HEK293 (cell line): ENCODE data around the gene HDDC3.

Source experiments
- BCL11A ChIP-seq: fragments of 450-650 bp; formaldehyde crosslinking; IDR thresholded peaks from 2 replicates; pipeline ENCODE4 v1.5.1; 2016; ENCODE audit warnings: low read depth, missing biosample characterization, missing genetic modification characterization
- EGR2 ChIP-seq: fragments of 450-650 bp; formaldehyde crosslinking; IDR thresholded peaks from 2 replicates; pipeline ENCODE4 v1.5.1; 2016; ENCODE audit warnings: low read depth, missing biosample characterization, missing genetic modification characterization
- GLI2 ChIP-seq: fragments of 450-650 bp; formaldehyde crosslinking; IDR thresholded peaks from 2 replicates; pipeline ENCODE4; 2017; ENCODE audit warnings: missing biosample characterization, missing genetic modification characterization, low read depth, borderline replicate concordance
- GLIS2 ChIP-seq: fragments of 450-650 bp; formaldehyde crosslinking; IDR thresholded peaks from 2 replicates; pipeline ENCODE4 v1.5.1; 2016; ENCODE audit warnings: missing biosample characterization, missing genetic modification characterization
- KLF1 ChIP-seq: fragments of 450-650 bp; formaldehyde crosslinking; IDR thresholded peaks from 2 replicates; pipeline ENCODE4 v1.5.1; 2016; ENCODE audit warnings: missing biosample characterization, missing genetic modification characterization
- KLF7 ChIP-seq: fragments of 450-650 bp; formaldehyde crosslinking; IDR thresholded peaks from 2 replicates; pipeline ENCODE4 v1.5.1; 2016; ENCODE audit warnings: missing biosample characterization, missing genetic modification characterization, borderline replicate concordance
- SALL2 ChIP-seq: fragments of 450-650 bp; formaldehyde crosslinking; IDR thresholded peaks from 2 replicates; pipeline ENCODE4 v1.5.0; 2017; ENCODE audit warnings: missing biosample characterization, mild to moderate bottlenecking, missing genetic modification characterization, borderline replicate concordance
- SP2 ChIP-seq: fragments of 450-650 bp; formaldehyde crosslinking; IDR thresholded peaks from 2 replicates; pipeline ENCODE4 v1.5.1; 2016; ENCODE audit warnings: missing biosample characterization, missing genetic modification characterization
- TCF7L2 ChIP-seq: IDR thresholded peaks from 2 replicates; pipeline ENCODE4 v1.6.1; 2011; ENCODE audit warnings: low read depth, mild to moderate bottlenecking, inconsistent platforms, low read length, moderate library complexity, borderline replicate concordance
- ZBTB20 ChIP-seq: fragments of 450-650 bp; formaldehyde crosslinking; IDR thresholded peaks from 2 replicates; pipeline ENCODE4 v1.5.1; 2016; ENCODE audit warnings: missing biosample characterization, missing genetic modification characterization
- ZNF138 ChIP-seq: fragments of 450-650 bp; formaldehyde crosslinking; IDR thresholded peaks from 2 replicates; pipeline ENCODE4 v1.5.1; 2016; ENCODE audit warnings: missing biosample characterization, missing genetic modification characterization, borderline replicate concordance
- ZNF146 ChIP-seq: fragments of 450-650 bp; formaldehyde crosslinking; IDR thresholded peaks from 2 replicates; pipeline ENCODE4 v1.5.1; 2016; ENCODE audit warnings: missing biosample characterization, missing genetic modification characterization
- ZNF169 ChIP-seq: fragments of 450-650 bp; formaldehyde crosslinking; IDR thresholded peaks from 2 replicates; pipeline ENCODE4 v1.5.1; 2016; ENCODE audit warnings: missing biosample characterization, missing genetic modification characterization
- ZNF23 ChIP-seq: fragments of 450-650 bp; formaldehyde crosslinking; IDR thresholded peaks from 2 replicates; pipeline ENCODE4 v1.5.1; 2016; ENCODE audit warnings: missing biosample characterization, missing genetic modification characterization, borderline replicate concordance
- ZNF350 ChIP-seq: fragments of 450-650 bp; formaldehyde crosslinking; IDR thresholded peaks from 2 replicates; pipeline ENCODE4 v1.5.0; 2017; ENCODE audit warnings: missing biosample characterization, mild to moderate bottlenecking, missing genetic modification characterization
- ZNF510 ChIP-seq: fragments of 450-650 bp; formaldehyde crosslinking; IDR thresholded peaks from 2 replicates; pipeline ENCODE4 v1.5.1; 2018; ENCODE audit warnings: mild to moderate bottlenecking, missing genetic modification characterization, missing biosample characterization; ENCODE audit not compliant: insufficient replicate concordance
- ZNF548 ChIP-seq: fragments of 450-650 bp; formaldehyde crosslinking; IDR thresholded peaks from 2 replicates; pipeline ENCODE4 v1.5.1; 2016; ENCODE audit warnings: missing biosample characterization, missing genetic modification characterization
- ZNF549 ChIP-seq: fragments of 450-650 bp; IDR thresholded peaks from 2 replicates; pipeline ENCODE4 v1.5.1; 2018; ENCODE audit warnings: missing biosample characterization, missing genetic modification characterization, mild to moderate bottlenecking, inconsistent platforms, moderate library complexity
- ZNF600 ChIP-seq: fragments of 450-650 bp; formaldehyde crosslinking; IDR thresholded peaks from 2 replicates; pipeline ENCODE4 v1.5.1; 2016; ENCODE audit warnings: missing biosample characterization, missing genetic modification characterization
- ZNF701 ChIP-seq: fragments of 450-650 bp; formaldehyde crosslinking; IDR thresholded peaks from 2 replicates; pipeline ENCODE4 v1.5.1; 2016; ENCODE audit warnings: missing biosample characterization, missing genetic modification characterization
- ZNF791 ChIP-seq: fragments of 450-650 bp; formaldehyde crosslinking; IDR thresholded peaks from 2 replicates; pipeline ENCODE4 v1.5.1; 2016; ENCODE audit warnings: missing biosample characterization, missing genetic modification characterization
- ZNF792 ChIP-seq: fragments of 450-650 bp; formaldehyde crosslinking; IDR thresholded peaks from 2 replicates; pipeline ENCODE4 v1.5.1; 2016; ENCODE audit warnings: missing biosample characterization, missing genetic modification characterization
- ZNF830 ChIP-seq: fragments of 450-650 bp; IDR thresholded peaks from 2 replicates; pipeline ENCODE4 v1.5.0; 2018; ENCODE audit warnings: missing biosample characterization, missing genetic modification characterization, low read depth, mild to moderate bottlenecking, moderate library complexity
- ZNF837 ChIP-seq: fragments of 450-650 bp; formaldehyde crosslinking; IDR thresholded peaks from 2 replicates; pipeline ENCODE4 v1.5.1; 2016; ENCODE audit warnings: missing biosample characterization, missing genetic modification characterization
- ZNF843 ChIP-seq: fragments of 450-650 bp; formaldehyde crosslinking; IDR thresholded peaks from 2 replicates; pipeline ENCODE4 v1.5.1; 2016; ENCODE audit warnings: missing biosample characterization, missing genetic modification characterization
- ZSCAN23 ChIP-seq: fragments of 450-650 bp; formaldehyde crosslinking; IDR thresholded peaks from 2 replicates; pipeline ENCODE4 v1.5.1; 2016; ENCODE audit warnings: missing biosample characterization, missing genetic modification characterization
- ZXDB ChIP-seq: fragments of 450-650 bp; formaldehyde crosslinking; IDR thresholded peaks from 2 replicates; pipeline ENCODE4 v1.5.1; 2016; ENCODE audit warnings: missing biosample characterization, missing genetic modification characterization
- TF ChIP-seq, protein P1 (sequence below): fragments of 450-650 bp; formaldehyde crosslinking; IDR thresholded peaks from 2 replicates; pipeline ENCODE4 v1.5.1; 2017; ENCODE audit warnings: missing biosample characterization, mild to moderate bottlenecking, missing genetic modification characterization, moderate library complexity
- TF ChIP-seq, protein P2 (sequence below): fragments of 450-650 bp; formaldehyde crosslinking; IDR thresholded peaks from 2 replicates; pipeline ENCODE4 v1.5.1; 2016; ENCODE audit warnings: missing biosample characterization, missing genetic modification characterization
- TF ChIP-seq, protein P3 (sequence below): fragments of 450-650 bp; formaldehyde crosslinking; IDR thresholded peaks from 2 replicates; pipeline ENCODE4 v1.5.1; 2016; ENCODE audit warnings: missing biosample characterization, missing genetic modification characterization
- TF ChIP-seq, protein P4 (sequence below): fragments of 450-650 bp; formaldehyde crosslinking; conservative IDR thresholded peaks from 2 replicates; pipeline ENCODE4 v1.5.1; 2016; ENCODE audit warnings: low read depth, missing biosample characterization, missing genetic modification characterization

HDDC3 gene

DNA sequence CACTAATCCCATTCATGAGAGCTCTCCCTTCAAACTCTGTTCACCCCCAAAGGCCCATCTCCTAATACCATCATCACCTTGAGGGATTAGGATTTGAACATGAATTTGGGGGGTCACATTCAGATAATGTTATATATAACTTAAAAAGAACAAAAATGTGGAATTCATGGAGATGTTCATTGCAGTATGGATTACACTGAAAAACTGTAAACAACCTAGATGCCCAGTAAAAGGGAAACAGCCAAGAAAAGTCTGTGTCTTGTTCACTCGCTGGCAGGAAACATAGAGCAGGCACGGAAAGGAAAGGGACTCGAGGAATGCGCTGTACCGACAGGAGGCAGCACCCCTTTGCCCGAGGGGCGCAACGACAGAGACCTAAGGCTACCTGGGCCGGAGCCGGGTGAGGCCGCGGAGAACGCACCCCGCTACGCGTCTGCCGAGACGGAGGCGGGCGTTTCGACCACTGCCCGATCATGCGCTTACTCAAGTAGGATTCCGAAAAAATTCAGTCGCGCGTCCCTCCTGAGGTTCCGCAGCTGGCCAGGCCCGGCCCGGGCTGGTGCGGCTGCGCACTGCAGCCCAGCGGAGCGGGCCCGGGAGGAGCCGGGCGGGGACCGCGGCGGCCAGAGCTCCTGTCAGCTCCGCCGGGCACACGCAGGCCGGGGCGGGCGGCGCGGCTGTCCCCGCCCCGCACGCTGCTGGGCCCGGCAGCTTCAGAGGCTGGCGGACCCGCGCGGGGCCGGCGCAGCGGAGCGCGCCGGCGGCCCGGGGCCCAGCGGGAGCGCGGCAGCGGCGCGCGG is 30.1 kb downstream of the HDDC3 start (continued):
- TF ChIP-seq ZNF350 (tag by site-specific recombination) (no peak), SP2 (tag by site-specific recombination) (peak; percentile 40), ZNF146 (tag by site-specific recombination) (no peak), ZNF169 (no peak), ZNF549 (no peak), BCL11A (tag by site-specific recombination) (peak; percentile 48; the same call in 1 of the 2 replicates), ZXDB (tag by site-specific recombination) (peak; percentile 74), ZNF548 (tag by site-specific recombination) (no peak), ZNF843 (no peak), ZSCAN23 (no peak), ZNF830 (tag by site-specific recombination) (no peak), ZNF510 (tag by site-specific recombination) (no peak), KLF1 (tag by site-specific recombination) (no peak), SALL2 (tag by site-specific recombination) (no peak), ZNF837 (tag by site-specific recombination) (no peak), ZBTB20 (peak; percentile 89), ZNF791 (no peak), ZNF23 (tag by site-specific recombination) (no peak), TCF7L2 (no peak), ZNF600 (tag by site-specific recombination) (peak; percentile 93), ZNF792 (tag by site-specific recombination) (no peak), ZNF138 (tag by site-specific recombination) (no peak), EGR2 (no peak), GLI2 (tag by site-specific recombination) (no peak), KLF7 (tag by site-specific recombination) (no peak; the same call in 1 of the 2 replicates), ZNF701 (no peak), GLIS2 (tag by site-specific recombination) (no peak; the same call in 1 of the 2 replicates)
- TF ChIP-seq, protein P1, sequence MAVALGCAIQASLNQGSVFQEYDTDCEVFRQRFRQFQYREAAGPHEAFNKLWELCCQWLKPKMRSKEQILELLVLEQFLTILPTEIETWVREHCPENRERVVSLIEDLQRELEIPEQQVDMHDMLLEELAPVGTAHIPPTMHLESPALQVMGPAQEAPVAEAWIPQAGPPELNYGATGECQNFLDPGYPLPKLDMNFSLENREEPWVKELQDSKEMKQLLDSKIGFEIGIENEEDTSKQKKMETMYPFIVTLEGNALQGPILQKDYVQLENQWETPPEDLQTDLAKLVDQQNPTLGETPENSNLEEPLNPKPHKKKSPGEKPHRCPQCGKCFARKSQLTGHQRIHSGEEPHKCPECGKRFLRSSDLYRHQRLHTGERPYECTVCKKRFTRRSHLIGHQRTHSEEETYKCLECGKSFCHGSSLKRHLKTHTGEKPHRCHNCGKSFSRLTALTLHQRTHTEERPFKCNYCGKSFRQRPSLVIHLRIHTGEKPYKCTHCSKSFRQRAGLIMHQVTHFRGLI (tag by site-specific recombination): 0 out of 2 replicates have a peak, but pooled peaks have one; percentile 2
- TF ChIP-seq, protein P2, sequence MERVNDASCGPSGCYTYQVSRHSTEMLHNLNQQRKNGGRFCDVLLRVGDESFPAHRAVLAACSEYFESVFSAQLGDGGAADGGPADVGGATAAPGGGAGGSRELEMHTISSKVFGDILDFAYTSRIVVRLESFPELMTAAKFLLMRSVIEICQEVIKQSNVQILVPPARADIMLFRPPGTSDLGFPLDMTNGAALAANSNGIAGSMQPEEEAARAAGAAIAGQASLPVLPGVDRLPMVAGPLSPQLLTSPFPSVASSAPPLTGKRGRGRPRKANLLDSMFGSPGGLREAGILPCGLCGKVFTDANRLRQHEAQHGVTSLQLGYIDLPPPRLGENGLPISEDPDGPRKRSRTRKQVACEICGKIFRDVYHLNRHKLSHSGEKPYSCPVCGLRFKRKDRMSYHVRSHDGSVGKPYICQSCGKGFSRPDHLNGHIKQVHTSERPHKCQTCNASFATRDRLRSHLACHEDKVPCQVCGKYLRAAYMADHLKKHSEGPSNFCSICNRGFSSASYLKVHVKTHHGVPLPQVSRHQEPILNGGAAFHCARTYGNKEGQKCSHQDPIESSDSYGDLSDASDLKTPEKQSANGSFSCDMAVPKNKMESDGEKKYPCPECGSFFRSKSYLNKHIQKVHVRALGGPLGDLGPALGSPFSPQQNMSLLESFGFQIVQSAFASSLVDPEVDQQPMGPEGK (tag by site-specific recombination): peak; percentile 37; the same call in 1 of the 2 replicates
- TF ChIP-seq, protein P3, sequence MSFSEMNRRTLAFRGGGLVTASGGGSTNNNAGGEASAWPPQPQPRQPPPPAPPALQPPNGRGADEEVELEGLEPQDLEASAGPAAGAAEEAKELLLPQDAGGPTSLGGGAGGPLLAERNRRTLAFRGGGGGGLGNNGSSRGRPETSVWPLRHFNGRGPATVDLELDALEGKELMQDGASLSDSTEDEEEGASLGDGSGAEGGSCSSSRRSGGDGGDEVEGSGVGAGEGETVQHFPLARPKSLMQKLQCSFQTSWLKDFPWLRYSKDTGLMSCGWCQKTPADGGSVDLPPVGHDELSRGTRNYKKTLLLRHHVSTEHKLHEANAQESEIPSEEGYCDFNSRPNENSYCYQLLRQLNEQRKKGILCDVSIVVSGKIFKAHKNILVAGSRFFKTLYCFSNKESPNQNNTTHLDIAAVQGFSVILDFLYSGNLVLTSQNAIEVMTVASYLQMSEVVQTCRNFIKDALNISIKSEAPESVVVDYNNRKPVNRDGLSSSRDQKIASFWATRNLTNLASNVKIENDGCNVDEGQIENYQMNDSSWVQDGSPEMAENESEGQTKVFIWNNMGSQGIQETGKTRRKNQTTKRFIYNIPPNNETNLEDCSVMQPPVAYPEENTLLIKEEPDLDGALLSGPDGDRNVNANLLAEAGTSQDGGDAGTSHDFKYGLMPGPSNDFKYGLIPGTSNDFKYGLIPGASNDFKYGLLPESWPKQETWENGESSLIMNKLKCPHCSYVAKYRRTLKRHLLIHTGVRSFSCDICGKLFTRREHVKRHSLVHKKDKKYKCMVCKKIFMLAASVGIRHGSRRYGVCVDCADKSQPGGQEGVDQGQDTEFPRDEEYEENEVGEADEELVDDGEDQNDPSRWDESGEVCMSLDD (tag by site-specific recombination): peak; percentile 88
- TF ChIP-seq, protein P4, sequence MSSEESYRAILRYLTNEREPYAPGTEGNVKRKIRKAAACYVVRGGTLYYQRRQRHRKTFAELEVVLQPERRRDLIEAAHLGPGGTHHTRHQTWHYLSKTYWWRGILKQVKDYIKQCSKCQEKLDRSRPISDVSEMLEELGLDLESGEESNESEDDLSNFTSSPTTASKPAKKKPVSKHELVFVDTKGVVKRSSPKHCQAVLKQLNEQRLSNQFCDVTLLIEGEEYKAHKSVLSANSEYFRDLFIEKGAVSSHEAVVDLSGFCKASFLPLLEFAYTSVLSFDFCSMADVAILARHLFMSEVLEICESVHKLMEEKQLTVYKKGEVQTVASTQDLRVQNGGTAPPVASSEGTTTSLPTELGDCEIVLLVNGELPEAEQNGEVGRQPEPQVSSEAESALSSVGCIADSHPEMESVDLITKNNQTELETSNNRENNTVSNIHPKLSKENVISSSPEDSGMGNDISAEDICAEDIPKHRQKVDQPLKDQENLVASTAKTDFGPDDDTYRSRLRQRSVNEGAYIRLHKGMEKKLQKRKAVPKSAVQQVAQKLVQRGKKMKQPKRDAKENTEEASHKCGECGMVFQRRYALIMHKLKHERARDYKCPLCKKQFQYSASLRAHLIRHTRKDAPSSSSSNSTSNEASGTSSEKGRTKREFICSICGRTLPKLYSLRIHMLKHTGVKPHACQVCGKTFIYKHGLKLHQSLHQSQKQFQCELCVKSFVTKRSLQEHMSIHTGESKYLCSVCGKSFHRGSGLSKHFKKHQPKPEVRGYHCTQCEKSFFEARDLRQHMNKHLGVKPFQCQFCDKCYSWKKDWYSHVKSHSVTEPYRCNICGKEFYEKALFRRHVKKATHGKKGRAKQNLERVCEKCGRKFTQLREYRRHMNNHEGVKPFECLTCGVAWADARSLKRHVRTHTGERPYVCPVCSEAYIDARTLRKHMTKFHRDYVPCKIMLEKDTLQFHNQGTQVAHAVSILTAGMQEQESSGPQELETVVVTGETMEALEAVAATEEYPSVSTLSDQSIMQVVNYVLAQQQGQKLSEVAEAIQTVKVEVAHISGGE: peak; percentile 56
